C4-2B (cell line): ENCODE data around the gene TMEFF2.
A peak's percentile ranks its signal among the peaks of the same experiment; 100 is the strongest.

Experiments used
- H3K27ac ChIP-seq: fragments of 450-650 bp; 2 replicates; pipeline ENCODE4 v1.5.1; 2017
- ZFX ChIP-seq: fragments of 450-650 bp; IDR thresholded peaks from 2 replicates; pipeline ENCODE4 v1.6.1; 2017
- TF ChIP-seq, protein P1 (sequence below): fragments of 450-650 bp; conservative IDR thresholded peaks from 2 replicates; pipeline ENCODE4 v1.5.1; 2017; ENCODE audit warnings: mild to moderate bottlenecking

The TMEFF2 gene

DNA sequence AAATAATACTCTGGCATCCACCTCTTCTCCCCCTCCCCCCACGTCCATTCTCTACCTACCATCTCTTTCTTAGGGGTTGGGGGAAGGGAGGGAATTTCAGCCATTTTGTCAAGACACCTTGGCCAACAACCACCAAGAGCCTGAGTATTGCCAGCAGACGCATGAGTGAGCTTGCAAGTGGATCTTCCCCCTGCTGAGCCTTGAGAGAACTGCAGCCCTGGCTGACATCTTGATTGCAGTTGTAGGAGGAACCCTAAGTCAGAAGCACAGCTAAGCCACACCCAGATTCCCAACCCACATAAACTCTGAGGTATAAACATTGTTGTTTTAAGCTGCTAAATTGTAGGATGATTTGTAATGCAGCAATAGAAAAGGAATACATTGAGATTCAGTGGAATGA lies 165.6 kb downstream of the TMEFF2 start:
- TF ChIP-seq ZFX, result no peak
- TF ChIP-seq, protein P1, sequence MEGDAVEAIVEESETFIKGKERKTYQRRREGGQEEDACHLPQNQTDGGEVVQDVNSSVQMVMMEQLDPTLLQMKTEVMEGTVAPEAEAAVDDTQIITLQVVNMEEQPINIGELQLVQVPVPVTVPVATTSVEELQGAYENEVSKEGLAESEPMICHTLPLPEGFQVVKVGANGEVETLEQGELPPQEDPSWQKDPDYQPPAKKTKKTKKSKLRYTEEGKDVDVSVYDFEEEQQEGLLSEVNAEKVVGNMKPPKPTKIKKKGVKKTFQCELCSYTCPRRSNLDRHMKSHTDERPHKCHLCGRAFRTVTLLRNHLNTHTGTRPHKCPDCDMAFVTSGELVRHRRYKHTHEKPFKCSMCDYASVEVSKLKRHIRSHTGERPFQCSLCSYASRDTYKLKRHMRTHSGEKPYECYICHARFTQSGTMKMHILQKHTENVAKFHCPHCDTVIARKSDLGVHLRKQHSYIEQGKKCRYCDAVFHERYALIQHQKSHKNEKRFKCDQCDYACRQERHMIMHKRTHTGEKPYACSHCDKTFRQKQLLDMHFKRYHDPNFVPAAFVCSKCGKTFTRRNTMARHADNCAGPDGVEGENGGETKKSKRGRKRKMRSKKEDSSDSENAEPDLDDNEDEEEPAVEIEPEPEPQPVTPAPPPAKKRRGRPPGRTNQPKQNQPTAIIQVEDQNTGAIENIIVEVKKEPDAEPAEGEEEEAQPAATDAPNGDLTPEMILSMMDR, result peak; percentile 32
- no peak overlapping the region for H3K27ac ChIP-seq

DNA sequence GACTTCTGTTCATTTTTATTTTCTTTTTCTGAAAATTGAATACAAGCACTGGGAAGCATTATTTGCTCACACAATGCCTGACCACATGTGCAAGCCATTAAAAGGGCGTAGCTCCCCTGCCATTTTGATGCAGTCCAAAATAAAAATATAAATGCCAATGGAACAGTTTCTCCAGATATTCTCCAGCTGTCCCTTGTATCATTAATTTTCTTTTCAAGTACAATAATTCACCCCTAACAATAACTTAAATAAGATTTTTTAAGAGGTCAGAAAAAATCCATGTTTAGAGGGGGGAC lies 168.0 kb downstream of the TMEFF2 start:
- H3K27ac ChIP-seq, result no peak overlapping the region
- TF ChIP-seq, protein P1, result no peak
- TF ChIP-seq ZFX, result no peak

DNA sequence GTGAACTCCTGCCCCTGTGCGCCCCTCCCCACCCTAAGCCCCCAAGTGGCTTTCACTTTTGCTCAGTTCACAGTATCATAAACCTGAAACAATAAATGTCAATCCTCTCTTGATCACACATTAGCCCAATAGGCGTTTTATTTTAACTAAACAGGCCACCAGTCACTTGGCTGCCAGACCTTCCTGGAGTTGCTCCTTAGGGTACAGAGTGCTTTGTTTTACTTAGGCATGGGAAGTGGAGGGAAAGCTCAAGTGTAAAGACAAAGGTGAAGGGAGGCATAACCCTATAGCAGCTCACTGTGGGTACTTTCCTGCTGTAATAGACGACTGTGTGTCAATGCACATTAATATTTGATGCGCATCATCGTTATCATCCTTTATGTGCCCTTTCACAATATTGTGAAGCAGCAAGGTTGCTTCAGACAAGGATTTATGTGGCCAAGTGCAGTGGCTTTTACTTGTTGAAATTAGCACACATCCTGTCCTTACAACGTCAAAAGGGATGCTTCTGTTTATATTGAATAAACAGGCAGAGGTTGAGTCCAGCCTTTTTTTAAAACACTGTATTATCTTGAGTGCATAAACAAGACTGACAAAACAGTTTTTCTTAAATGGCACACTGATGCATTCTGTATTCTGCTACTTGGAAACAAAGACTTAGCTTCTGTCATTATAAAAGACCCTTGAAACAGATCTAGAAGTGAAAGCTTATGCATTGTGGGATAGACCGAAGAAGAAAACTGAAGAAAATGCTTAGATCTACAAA lies 168.5 kb downstream of the TMEFF2 start:
- TF ChIP-seq, protein P1, result no peak
- TF ChIP-seq ZFX, result no peak
- H3K27ac ChIP-seq, result no peak overlapping the region

DNA sequence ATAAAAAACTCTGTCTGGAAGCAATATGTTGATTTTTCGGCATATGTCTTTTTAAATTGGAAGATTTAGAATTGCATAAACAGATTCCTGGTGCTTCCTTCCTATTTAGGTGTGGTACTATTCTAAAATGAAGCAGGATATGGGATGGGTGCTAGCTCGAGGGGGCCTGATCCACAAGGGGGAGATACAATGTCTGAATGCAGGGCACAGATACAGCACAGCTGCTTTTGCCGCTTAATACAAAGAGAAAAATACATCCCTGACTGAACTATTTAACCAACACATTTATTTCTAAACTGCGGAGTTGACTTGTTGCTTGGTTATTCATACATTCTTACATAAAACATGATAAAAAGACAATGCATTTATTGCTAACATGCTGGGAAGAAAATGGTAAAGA lies 169.1 kb downstream of the TMEFF2 start:
- TF ChIP-seq ZFX, result no peak
- TF ChIP-seq, protein P1, result no peak
- H3K27ac ChIP-seq, result no peak overlapping the region

DNA sequence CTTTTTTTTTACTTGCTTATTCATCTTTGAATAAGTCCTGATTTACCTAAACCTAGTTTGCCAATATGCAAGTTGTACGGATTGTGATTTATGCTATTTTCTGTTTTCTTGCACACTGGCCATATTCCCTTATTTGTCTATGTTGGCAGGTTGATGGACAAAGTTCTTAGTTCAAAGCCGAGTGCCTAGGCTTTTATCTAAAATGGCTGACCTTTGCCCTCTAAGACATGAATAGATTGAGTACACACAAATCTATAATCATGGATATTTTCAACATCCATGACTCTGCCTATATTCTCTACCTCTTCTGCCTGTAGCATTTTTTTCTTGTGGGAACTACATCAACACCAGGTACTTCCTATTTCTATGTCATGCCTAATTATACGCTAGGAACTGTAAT lies 171.7 kb downstream of the TMEFF2 start:
- TF ChIP-seq ZFX, result no peak
- TF ChIP-seq, protein P1, result no peak
- no peak overlapping the region for H3K27ac ChIP-seq

DNA sequence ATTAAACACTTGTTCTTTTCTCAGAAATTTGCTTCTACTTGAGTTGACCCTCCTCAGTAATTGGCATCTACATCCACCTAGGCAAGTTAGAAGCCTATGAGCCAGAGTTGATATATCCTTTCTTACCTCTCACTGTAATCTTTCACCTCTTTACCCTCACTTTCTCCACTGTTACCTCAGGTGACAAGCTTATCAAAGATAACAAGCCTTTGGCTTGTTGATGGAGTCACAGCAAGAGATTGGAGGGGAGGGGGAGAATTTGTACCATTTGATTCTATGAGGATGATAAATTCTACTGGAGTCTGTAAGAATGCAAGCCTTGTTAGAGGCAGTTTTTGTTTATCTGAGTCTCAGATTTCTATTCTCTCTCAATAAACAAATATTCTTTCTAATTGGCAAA lies 176.9 kb downstream of the TMEFF2 start:
- no peak for TF ChIP-seq ZFX
- TF ChIP-seq, protein P1, result no peak
- no peak overlapping the region for H3K27ac ChIP-seq

DNA sequence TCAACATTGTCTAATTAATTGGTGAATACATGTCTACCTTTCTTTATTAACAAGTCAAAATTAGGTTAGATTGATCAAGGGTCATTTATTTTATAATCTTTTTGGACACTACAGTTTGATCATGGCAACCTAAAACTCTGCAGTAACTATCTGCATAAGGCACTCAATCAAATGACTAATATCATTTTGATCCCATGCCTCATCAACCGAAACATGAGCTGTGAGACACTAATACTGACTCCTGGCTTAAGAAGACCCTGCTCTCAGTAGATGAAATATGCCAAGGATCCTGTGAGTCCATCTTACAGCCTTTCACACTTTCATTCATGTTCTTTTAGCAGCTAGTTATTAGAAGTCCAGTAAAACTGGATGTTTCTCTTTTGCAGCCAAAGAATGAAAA lies 178.5 kb downstream of the TMEFF2 start:
- no peak for TF ChIP-seq ZFX
- TF ChIP-seq, protein P1, result no peak

More for the DNA sequence above, 178.5 kb downstream of the TMEFF2 start:
- H3K27ac ChIP-seq, result no peak overlapping the region
